ENCODE data around the gene OR4D1. TPM values are rescaled to one million over a fixed set of nuclear protein-coding genes. Genes with fewer than 3 reads are reported as not detected.

OR4D1 gene
- total and polyA plus RNA-seq, 2 of the 8 experiments (the other 6 are each of a cell fraction or from before 2014, with no cell fraction given), result 0.32 to 0.39 TPM

- Histone ChIP-seq H3K4ac (replicated peaks; ENCODE audit: insufficient read length, low read depth, low read length) (no peak overlapping the region), H2AK5ac (ENCODE audit: low read depth, low read length) (no peak overlapping the region), H3K27me3 (replicated peaks in 1 of 4; ENCODE audit: control insufficient read depth in 3 of 4, extremely low read depth in 1 of 4, insufficient read depth in 3 of 4, low read length in 3 of 4) (no peaks in the 10 kb centered on the region), H3K4me2 (ENCODE audit: insufficient read depth in 1 of 2, low read depth in 2 of 2, low read length in 2 of 2) (no peak overlapping the region), H2AFZ (ENCODE audit: low read length) (no peak overlapping the region), H3K4me3 (ENCODE audit: extremely low read depth in 1 of 4, insufficient read depth in 2 of 4, low read depth in 3 of 4, low read length in 4 of 4) (no peak overlapping the region), H2BK20ac (ENCODE audit: low read length) (no peak overlapping the region), H3K79me2 (ENCODE audit: control insufficient read depth in 1 of 2, insufficient read depth in 2 of 2, low read length in 2 of 2) (no peaks in the 10 kb centered on the region), H3K18ac (ENCODE audit: extremely low read depth, low read length) (no peak overlapping the region), H3K27ac (ENCODE audit: low read depth, low read length) (no peak overlapping the region), H4K91ac (replicated peaks; ENCODE audit: insufficient read length, low read length) (no peak overlapping the region), H4K20me1 (replicated peaks in 1 of 2; ENCODE audit: control insufficient read depth in 1 of 2, insufficient read depth in 2 of 2, low read length in 2 of 2) (no peaks in the 10 kb centered on the region), H3K14ac (ENCODE audit: insufficient read length) (no peak overlapping the region), H3K56ac (replicated peaks; ENCODE audit: insufficient read length, low read depth, low read length) (no peak overlapping the region), H4K5ac (ENCODE audit: insufficient read length, low read depth, low read length) (no peak overlapping the region), H2BK120ac (replicated peaks; ENCODE audit: low read depth, low read length) (no peak overlapping the region), H2BK5ac (ENCODE audit: low read depth, low read length) (no peak overlapping the region), H3K36me3 (ENCODE audit: control insufficient read depth in 2 of 4, insufficient read depth in 4 of 4, low read length in 3 of 4) (no peaks in the 10 kb centered on the region), H3K23me2 (ENCODE audit: low read depth, low read length) (no peaks in the 10 kb centered on the region; the same call in 1 of the 2 replicates), H4K8ac (ENCODE audit: extremely low read depth, insufficient read depth, low read length) (no peak overlapping the region), H2BK12ac (ENCODE audit: low read depth, low read length) (no peak overlapping the region), H3K79me1 (ENCODE audit: low read depth, low read length) (no peaks in the 10 kb centered on the region), H2BK15ac (ENCODE audit: low read length) (no peak overlapping the region), H3K23ac (ENCODE audit: insufficient read length) (no peak overlapping the region), H3K4me1 (replicated peaks in 1 of 4; ENCODE audit: control insufficient read depth in 3 of 4, insufficient read depth in 4 of 4, low read length in 3 of 4) (peaks cover 0 to 7% (median 2%) of the 10 kb centered on the region in 4 experiments; a peak in 4 of 7 replicates), H3K9me3 (ENCODE audit: insufficient read depth in 2 of 2, low read depth in 1 of 2, low read length in 1 of 2) (no peaks in the 10 kb centered on the region), H3K9ac (replicated peaks in 1 of 4; ENCODE audit: extremely low read depth in 1 of 4, low read depth in 3 of 4, low read length in 3 of 4) (no peak overlapping the region)
- CTCF ChIA-PET (ENCODE audit: partially characterized antibody), result interaction anchor here (1.0 kb wide), 1 partner anchor 13 kb away, joined by 5 read pairs; no protein-coding TSS in a partner anchor
- POLR2A ChIA-PET (ENCODE audit: partially characterized antibody), result interaction anchor here (1.3 kb wide), 1 partner anchor 12 kb away, joined by 3 read pairs; no protein-coding TSS in a partner anchor
- 74% methylated on average over 7 of the region's 7 CpGs; no CpG with 5 or more reads in 1 of the 2 experiments for WGBS, 2 experiments (ENCODE audit: extremely low coverage in 1 of 2, insufficient coverage in 1 of 2, insufficient read length in 1 of 2, insufficient replicate concordance in 2 of 2, low coverage in 1 of 2, low lambda C conversion rate in 2 of 2, missing lambda C conversion rate in 1 of 2)
- FAIRE-seq, result no peak
- DNase-seq (ENCODE audit: low read depth in 1 of 2, low spot score in 2 of 2), result no peak
- TF ChIP-seq ATF3 (IDR thresholded peaks at IDR 0.05; ENCODE audit: insufficient read depth, low read depth, low read length) (no peak), TEAD4 (IDR thresholded peaks at IDR 0.05; ENCODE audit: low read depth, low read length) (no peak), EZH2 (IDR thresholded peaks at IDR 0.05; ENCODE audit: low read depth, low read length, severe bottlenecking) (no peak), POLR2A (IDR thresholded peaks at IDR 0.05; ENCODE audit: control extremely low read depth in 1 of 2, low read depth in 2 of 2, low read length in 2 of 2) (no peak), EP300 (IDR thresholded peaks at IDR 0.05; ENCODE audit: borderline replicate concordance in 1 of 2, low read depth in 2 of 2, low read length in 2 of 2) (no peak), SAP30 (IDR thresholded peaks at IDR 0.05; ENCODE audit: insufficient read depth, insufficient replicate concordance, low read length) (no peak), FOSL1 (IDR thresholded peaks at IDR 0.05; ENCODE audit: insufficient read depth, low read depth, low read length) (no peak), CBX5 (IDR thresholded peaks at IDR 0.05; ENCODE audit: low read depth, low read length) (no peak), ZNF274 (IDR thresholded peaks at IDR 0.05; ENCODE audit: borderline replicate concordance, extremely low read depth, low read length) (no peak), CHD2 (IDR thresholded peaks at IDR 0.05; ENCODE audit: low read length) (no peak), NRF1 (IDR thresholded peaks at IDR 0.05; ENCODE audit: low read depth, low read length) (no peak), E2F6 (IDR thresholded peaks at IDR 0.05) (no peak), PHF8 (conservative IDR thresholded peaks at IDR 0.05; ENCODE audit: low read depth, low read length) (no peak)
Measured at GRCh38 chr17:58187675-58188074, 39.5 kb downstream of the OR4D1 start.

Measured in H1 (cell line).